Activated T-helper 1 cell treated with Interleukin-2 at 50 U/mL for 16 hours (primary cell): Measurements from ENCODE around the gene ZNF414.
A peak's percentile ranks its signal among the peaks of the same experiment; 100 is the strongest.
"Not testable (repeated sequence)": the region's sequence is repeated elsewhere in the genome, so short reads cannot be mapped to it uniquely, and the experiment has no call there.

ENCODE experiments used
- DNase-seq: peaks from one replicate; pipeline ENCODE4 v3.0.0-alpha.2; 2020; ENCODE audit warnings: low read depth

The ZNF414 gene

DNA sequence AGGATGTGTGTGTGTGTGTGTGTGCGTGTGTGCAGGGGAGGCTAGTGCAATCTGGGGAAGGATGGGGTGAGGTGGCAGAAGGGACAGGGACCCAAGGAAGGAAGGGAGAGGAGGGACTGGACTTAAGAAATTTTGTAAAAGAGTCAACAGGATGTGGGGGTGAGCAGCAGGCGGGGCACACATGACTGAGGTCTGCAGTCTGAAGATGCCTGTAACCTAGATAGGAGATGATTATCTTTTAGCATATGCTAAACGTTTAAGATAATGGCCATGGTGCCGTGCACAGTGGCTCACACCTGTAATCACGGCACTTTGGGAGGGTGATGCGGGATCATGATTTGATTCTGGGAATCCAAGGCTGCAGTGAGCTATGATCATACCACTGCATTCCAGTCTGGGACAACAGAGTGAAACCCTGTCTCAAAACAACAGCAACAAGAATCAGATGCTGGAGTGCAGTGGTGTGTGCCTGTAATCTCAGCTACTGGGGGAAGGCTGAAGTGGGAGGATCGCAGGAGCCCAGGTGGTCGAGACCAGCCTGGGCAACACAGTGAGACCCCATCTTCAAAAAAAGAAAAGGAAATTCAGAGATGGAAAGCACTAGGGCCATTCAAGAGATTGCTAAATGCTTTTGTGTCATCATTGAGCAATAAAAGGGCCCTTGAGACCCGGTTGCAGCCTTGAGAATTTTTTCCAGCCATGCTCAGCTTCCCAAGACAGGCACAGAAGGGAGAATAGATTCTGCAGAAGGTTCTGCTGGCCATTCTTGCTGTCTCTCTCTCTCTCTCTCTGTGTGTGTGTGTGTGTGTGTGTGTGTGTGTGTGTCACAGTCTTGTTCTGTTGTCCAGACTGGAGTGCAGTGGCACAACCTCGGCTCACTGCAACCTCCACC lies 3.8 kb upstream of the ZNF414 start:
- DNase-seq = peak; percentile 55

DNA sequence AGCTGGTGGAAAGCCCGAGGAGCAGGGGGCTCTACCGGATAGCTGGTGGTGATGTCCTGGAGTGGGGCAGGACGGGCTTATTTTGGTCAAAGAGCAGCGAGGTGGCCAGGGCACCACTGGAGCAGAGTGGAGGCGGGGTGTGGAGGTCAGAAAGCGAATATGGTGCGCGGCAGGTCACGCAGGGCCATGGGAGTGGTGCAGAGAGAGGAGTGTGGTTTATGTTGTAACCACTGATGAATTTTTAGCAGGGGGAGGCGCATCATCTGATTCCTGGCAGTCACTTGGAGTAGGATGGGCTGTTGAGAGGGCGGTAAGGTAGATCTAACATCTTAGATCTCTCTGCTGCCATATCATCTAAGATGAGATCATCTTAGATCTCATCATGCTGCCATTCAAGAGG lies 1.4 kb upstream of the ZNF414 start:
- peak; percentile 28 for DNase-seq

DNA sequence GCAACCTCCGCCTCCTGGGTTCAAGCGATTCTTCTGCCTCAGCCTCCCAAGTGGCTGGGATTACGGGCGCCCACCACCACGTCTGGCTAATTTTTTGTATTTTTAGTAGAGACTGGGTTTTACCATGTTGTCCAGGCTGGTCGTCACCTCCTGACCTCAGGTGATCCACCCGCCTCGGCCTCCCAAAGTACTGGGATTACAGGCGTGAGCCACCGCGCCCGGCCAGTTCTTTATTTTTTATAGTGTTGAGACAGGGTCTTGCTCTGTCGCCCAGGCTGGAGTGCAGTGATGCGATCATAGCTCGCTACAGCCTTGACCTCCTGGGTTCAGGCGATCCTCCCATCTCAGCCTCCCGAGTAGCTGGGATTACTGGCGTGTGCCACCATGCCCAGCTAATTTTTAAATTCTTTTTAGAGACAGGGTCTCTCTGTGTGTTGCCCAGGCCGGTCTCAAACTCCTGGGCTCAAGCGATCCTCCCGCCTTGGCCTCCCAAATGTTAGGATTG lies 590 bp upstream of the ZNF414 start:
- not testable (repeated sequence) for DNase-seq

DNA sequence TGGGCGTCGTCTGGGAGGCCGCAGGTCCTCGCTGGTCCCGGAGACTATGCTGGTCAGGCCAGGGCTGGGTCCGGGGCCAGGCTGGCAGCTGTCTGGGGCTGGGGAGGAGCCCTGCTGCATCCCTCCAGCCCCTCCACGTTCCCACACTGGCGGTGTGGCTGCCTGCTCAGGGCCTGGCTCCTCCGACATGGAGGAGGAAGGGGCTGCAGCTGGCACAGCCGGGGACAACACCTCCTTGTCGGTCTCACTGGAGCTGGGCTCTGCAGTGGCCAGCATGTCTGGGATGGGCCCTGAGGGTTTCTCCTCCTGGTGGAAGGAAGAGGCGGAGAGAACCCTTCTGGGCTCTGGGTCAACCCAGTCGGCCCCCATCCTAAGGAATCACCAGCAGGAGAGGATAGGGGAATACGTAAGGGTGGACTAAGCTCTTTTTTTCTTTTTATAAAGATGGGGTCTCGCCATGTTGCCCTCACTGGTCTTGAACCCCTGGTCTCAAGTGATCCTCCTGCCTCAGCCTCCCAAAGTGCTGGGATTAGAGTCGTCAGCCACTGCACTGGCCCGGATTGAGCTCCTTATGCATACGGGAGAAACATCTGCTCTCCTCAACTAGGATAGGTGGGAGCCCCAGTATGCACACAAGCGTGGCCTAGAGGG lies 806 bp downstream of the ZNF414 start:
- DNase-seq = no peak

DNA sequence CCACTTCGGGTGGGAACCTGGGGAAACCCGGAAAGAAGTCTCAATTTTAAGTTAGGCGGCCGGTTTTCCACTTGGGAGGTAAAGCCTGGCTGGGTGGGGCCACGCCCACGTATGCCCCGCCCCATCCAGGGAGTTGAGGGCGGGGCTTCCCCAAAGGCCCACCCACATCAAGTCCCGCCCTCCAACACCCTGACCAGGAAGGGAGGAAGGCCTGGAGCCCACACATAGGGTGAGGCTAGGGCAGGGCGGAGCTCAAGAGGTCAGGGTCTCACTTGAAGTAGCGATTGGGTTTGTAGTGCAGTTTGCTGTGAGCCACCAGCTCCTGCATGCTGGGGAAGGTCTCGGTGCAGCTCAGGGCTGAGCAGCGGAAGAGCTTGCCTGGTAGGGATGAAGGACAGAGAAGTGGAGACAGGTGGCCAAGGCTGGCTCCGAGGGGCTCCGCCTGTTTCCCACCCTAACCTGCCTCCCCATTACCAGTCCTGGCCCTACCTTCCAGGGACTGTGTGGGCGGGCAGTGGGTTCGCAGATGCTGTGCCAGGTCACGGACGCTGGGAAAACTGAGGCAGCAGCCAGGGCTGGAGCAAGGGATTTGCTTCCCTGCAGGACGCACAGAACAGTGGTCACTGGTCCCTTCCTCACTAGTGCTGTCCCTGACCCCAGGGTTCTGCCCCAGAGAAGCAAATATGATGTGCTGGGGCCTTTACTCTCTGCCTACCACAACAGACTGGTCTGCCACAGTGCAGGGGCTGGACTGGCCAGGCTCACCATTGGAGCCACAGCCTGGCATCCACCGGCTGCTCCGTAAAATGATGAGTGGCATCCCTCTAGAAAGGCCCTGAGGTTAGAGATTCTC lies 1.6 kb downstream of the ZNF414 start:
- DNase-seq = no peak

DNA sequence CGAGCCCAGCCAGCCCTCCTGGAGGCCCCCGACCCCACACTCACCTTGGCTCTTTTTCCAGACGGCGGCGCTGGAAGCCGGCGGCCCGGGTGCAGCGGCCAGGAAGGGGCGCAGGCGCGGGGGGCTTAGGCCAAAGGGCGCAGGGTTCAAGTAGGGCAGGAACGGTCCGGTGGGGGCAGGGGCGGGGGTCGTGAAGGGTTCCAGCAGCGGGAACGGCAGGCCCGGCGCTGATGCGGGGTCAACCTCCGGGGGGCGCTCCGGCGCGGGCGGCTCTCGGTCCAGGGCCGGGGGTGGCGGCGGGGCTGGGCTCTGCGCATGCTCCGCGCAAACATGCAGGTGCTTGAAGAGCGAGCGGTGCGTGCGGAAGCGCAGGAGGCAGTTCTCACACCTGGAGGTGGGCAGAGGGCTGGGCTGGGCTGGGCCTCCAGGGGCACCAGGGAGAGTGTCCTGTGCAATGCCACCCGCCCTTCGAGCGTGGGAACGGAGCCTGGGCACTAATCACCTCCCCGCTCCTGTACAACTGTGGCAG lies 2.3 kb downstream of the ZNF414 start:
- no peak for DNase-seq

DNA sequence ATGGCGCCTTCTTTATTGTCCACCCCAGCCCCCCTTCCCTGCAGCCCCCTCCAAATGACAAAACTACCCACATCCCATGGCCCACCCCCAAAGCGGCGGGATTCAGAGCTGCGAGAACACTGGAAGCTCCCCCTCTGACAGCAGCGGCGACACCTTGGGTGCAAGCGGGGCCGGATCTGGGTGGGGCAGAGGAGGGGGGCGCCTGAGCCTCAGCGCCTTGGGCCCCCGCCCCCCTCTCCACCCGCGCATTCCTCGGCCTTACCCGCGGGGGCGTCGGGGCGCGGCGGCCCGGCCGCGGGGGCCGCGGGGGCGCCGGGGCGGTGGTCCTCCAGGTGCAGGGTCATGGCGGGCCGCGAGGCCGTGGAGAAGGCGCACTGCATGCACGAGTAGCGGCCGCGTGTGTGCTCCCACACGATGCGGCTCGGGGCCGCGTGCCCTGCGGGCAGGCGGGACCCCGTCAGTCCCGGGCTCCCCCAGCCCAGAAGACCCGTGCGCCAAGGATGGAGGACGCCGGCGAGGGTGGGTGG lies 3.3 kb downstream of the ZNF414 start:
- no peak for DNase-seq

DNA sequence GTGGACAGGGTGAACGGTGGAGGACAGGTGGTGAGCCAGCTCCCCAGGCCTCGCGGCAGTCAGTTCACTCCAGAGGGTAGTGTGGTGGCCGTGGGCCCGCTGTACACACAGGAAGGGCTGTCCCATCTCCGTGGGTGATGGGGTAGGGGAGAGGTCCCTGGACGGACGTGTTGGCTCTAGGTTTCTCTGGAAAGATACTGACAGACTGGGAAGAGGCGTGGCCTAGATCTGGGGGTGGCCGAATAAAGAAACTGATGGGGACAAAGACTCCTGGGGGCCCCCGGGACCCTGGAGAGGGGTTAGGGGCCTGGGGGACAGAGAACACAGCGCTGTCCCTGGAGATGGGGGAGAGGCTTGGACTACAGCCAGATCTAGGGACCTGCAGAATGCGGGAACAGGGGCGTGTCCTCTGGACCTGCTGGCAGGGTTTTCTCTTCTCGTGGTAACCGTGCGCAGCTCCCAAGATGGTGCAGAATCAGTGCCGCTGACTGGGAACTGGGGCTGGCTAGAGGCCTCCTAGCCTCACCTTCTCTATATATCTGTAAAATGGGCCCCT lies 7.5 kb downstream of the ZNF414 start:
- DNase-seq = no peak

DNA sequence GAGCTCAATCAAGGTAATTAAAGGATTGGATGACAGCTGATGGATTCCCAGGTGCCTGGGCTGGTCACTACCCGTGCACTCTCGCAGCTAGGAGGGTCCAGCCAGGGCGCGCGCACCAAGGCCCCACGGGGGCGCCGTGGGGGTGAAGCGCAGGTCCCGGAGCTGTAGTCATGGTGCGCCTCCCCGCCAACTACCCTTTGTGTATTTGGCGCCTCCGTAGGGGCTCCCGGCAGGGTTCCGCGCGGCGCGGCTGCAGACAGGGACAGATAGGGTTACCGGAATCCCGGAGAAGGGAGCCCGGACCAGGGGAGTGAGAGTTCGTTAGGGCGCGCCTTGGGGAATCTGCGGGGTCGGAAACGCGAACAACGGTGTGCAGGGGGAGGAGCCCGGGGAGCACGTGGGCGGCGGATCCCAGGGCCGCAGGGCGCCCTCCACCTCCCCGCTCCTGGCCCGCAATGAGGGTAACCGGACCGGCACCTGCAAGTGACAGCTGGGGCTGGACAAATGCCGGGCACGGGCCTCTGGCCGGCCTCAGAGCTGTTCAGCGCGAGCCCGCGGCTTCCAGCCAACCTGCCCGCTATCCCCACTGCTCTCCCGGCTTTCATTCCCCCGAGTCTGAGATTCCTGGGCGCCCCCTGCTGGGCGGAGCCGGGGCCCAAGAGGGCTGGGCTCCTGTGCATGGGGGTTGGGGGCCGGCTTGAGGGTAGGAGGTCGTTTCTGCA lies 8.1 kb downstream of the ZNF414 start:
- DNase-seq = peak; percentile 46

DNA sequence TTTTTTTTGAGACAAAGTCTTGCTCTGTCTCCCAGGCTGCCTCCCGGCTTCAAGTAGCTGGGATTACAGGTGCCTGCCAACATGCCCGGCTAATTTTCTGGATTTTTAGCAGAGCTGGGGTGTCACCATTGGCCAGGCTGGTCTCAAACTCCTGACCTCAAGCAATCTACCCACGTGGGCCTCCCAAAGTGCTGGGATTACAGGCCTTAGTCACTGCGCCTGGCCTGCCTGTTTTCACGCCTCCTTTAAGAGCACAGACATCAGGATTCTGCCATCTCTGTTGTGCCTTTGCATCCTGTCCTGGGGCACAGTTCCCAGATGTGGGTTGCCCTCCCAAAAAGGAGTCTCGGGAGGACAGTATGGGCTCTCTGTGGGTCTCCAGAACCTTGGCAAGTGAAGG lies 9.0 kb downstream of the ZNF414 start:
- no peak for DNase-seq

DNA sequence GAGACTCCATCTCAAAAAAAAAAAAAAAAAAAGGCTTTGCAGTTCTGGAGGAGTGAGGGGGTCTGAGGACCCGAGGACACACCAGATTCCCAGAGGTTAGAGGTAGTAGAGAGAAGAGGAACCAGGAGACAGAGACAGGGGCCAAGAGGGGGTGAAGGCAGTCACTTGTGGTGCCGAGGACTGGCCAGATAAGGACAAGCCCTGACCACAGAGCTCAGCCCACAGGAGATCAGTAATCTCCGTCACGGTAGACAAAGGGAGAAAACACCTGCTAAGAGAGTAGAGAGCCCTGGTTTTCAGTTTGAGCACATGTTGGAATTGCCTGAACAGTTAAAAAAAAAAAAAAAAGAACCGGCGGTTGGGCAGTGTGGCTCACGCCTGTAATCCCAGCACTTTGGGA lies 9.8 kb downstream of the ZNF414 start:
- no peak for DNase-seq

DNA sequence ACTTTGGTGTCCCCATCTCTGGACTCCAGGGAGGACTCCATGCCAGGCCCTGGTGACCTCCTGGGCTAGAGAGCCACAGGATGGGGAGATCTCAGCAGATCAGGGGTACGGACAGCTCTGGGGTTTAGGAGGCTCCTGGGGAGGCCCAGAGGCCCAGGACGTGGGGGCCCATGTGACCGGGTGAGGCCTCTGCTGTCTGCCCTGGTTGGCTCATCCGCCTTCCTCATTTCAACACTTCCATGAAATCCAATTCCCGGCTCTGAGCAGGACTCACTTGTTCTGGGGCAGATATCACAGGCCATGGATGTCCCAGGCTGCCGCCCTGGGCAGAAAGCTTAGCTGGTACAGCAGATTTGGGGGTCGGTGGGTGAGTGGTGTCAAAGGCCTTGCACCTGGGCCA lies 10.5 kb downstream of the ZNF414 start:
- DNase-seq = no peak

DNA sequence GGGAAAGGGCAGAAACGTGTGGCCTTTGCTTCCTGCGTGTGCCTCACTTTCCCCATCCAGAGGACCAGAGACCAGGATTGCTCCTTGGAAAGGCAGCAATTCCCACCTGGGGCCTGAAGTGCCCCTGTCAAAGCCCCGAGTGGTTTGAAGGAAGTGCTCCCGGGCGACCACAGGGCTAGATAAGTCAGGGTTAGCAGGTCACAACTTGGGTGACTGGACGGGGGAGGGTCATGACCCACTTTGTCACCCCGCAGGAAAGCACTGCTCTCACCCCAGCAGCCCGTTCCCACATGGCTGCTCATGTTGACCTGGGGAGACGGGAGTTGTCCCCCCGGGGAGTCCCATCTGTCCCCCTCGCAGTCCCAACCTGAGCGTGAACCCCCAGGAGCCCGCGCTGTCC lies 12.0 kb downstream of the ZNF414 start:
- DNase-seq = no peak

DNA sequence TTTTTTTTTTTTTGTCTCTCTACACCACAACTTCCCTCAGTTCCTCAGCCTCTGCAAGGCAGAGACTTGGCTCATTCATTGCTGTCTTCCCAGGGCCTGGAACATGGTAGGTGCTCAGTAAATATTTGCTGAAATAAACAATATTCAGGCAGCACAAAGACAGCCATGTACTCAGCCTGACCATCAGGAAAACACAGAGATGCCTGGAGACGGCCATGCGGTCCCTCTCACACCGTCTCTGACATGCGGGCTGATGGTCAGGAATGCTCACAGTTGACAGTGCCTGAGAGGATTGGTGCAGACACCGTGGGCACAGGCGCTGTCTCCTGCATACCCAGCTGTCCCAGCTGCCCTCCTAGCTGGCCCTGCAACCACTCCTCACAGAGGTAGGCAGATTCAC lies 12.5 kb downstream of the ZNF414 start:
- DNase-seq = no peak

DNA sequence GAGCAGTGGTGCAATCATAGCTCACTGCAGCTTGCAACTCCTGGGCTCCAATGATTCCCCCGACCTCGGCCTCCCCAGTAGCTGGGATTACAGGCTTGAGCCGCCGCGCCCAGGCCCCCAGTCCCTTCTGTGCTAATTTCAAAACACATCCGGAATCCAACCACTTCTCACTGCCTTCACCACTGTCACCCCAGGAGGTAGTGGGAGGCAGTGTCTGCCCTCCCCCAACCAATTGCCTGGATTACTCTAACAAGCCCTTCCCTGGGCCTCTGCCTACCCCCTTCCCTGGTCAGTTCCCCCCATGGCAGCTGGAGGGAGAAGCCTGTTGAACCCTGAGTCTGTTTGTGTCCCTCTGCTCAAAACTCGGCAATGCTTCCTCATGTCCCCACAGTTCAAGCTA lies 13.8 kb downstream of the ZNF414 start:
- no peak for DNase-seq

DNA sequence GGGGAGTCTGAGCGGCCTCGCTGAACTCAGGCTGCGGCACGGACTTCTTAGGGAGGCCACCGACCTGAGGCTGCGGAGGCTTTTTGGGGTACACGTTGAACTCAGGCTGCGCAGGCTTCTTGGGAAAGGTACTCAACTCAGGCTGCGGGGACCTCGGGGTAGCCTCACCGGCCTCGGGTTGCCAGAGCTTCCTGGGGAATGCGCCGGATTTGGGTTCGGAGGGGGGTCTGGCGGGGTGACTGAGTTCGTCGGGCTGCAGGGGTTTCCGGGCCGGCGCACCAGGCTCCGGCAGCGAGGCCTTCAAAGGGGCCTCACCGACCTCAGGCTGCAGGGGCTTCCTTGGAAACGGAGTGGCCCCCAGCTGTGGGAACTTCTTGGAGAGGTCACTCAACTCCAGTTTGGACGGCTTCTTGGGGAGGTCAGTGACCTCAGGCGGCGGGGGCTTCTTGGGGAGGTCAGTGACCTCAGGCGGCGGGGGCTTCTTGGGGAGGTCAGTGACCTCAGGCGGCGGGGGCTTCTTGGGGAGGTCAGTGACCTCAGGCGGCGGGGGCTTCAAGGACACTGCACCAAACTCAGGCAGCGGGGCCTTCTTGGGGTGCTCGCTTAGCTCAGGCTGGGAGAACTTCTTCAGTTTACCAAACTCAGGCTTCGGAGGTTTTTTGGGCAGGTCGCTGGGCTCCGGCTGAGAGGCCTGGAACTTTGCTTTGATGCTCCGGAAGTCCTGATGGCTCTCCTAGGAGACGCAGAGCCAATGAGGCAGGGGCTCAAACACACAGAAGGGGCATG lies 14.7 kb downstream of the ZNF414 start:
- DNase-seq = no peak

DNA sequence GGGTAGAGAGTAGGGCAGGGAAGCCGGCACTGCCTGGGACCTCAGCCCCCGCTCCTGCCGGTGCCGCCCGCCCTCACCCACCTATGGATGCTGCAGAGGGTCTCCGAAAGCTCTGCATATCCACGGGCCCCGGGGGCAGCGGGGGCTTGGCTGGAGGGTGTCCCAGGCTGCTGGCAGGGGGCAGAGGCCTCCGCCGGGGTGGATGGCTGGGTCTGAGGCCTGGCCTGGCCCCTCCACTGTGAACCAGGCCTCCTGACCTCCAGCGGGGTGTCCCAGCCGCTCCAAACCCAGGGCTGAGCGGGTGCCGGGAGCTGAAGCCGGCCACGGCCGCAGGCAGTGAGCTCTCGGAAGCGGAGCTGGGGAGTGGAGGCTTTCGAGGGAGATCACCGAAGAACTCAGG lies 15.7 kb downstream of the ZNF414 start:
- no peak for DNase-seq

DNA sequence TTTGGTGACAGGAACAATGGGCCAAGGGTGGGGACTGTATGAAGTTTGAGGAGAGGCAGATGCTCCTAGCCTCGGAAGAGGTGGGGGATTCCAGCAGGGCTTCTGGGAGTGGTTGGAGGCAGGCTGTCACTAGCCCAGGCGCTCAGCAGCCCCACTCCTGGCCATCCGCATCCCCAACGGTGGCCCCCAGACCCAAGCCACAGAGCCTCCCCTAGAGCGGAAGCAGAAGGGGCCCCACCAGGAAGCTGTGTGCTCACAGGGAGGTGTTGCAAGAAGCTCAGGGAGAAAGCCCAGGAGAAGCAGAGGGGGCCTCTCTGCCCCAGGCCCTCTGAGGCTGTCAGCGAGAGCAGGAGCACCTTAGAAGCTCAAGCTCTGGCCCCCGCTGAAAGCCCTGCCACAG lies 19.8 kb downstream of the ZNF414 start:
- DNase-seq = no peak

DNA sequence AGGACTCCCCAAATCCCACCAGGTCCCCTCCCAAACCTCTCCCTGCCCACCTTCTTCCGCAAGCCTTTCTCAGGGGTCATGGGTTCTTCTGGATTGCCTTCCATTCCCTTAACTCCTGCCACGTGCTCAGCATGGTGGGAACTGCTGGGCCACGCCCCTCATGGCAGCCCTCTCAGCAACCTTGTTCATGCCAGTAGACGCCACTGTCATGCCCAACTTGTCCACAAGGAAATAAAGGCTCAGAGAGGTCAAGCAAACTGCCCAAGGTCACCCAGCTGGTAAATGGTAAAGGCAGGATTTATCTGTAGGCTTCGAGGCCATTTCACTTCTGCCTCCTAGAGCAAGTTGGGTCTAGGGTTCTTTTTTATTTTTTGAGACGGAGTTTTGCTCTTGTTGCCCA lies 22.4 kb downstream of the ZNF414 start:
- no peak for DNase-seq

DNA sequence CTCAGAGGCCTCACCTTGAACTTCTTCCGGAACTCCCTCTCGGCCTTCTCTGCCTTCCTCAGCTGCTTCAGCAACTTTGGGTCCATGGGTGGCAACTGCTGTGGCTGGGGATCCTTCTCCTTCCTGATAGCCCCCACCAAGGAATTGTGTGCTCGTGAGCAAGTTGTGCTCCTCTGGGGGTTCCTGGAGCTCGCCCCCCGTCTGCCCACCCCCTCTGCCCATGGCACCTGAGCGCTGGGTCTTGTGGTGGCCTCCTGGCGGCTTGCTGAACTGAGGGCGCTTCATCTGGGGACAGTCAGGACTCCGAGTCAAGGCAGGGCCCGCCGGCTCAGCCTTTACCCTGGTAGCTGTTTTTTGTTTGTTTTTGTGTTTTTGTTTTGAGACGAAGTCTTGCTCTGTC lies 23.1 kb downstream of the ZNF414 start:
- no peak for DNase-seq
